GM12878 (cell line): Measurements from ENCODE around the gene NHEJ1. TPM values are rescaled to one million over a fixed set of nuclear protein-coding genes. Genes with fewer than 3 reads are reported as not detected.

Experiments used
- ATAC-seq: fragments of 200-7000 bp; cut with Tn5 transposase; 3 replicates; pipeline ENCODE4 v1.9.1; 2020; ENCODE audit warnings: mild to moderate bottlenecking, moderate library complexity
- BruUV-seq: library from RNA; stranded (reverse); fragments of 400-500 nt; replicated peaks from 2 replicates; lab custom pipeline; 2021; lab: Mats Ljungman, UMichigan
- CTCF ChIA-PET: fragments of 300-600 bp; sonication (Branson Sonifier 250); formaldehyde crosslinking; extraction: SDS; loops from one replicate; lab custom pipeline; 2021; ENCODE audit warnings: inconsistent platforms; lab: Yijun Ruan, JAX
- POLR2A ChIA-PET: fragments of 350-600 bp; formaldehyde crosslinking; extraction: SDS; loops from one replicate; lab custom pipeline; 2021; ENCODE audit warnings: inconsistent platforms; lab: Charles Lee
- RAD21 ChIA-PET: fragments of 300-600 bp; sonication (Branson Sonifier 250); formaldehyde crosslinking; loops from one replicate; lab custom pipeline; 2023; ENCODE audit warnings: antibody characterized with exemption; ENCODE audit not compliant: unreplicated experiment; lab: Charles Lee
- SMC1A ChIA-PET: fragments of 300-600 bp; sonication (Branson Sonifier 250); formaldehyde crosslinking; loops from one replicate; lab custom pipeline; 2023; ENCODE audit not compliant: unreplicated experiment, uncharacterized antibody; lab: Charles Lee
- DNase-seq: peaks from one replicate; pipeline ENCODE4 v3.0.0-alpha.2; 2011; ENCODE audit warnings: low read depth, low spot score
- FAIRE-seq: peaks from 3 replicates; lab custom pipeline; 2011; peaks lifted over from hg19 to GRCh38; lab: Jason Lieb, UNC
- H2AFZ ChIP-seq: 2 replicates; pipeline ENCODE4 v1.6.0; 2011; ENCODE audit warnings: low read depth, low read length, control low read depth; ENCODE audit not compliant: control insufficient read depth
- H3K27ac ChIP-seq: 2 replicates; pipeline ENCODE4 v1.5.1; 2011; ENCODE audit warnings: control low read depth; ENCODE audit not compliant: control insufficient read depth, insufficient read depth
- H3K27me3 ChIP-seq, 2 experiments: replicated peaks in 1 of 2; 2 replicates each; pipeline versions ENCODE4 v1.6.0 to v1.6.1; 2011; ENCODE audit warnings: low read length in 1 of 2; ENCODE audit not compliant: control insufficient read depth in 2 of 2, insufficient read depth in 2 of 2
- H3K36me3 ChIP-seq, 2 experiments: 2 replicates each; pipeline ENCODE4 v1.5.1; 2011; ENCODE audit warnings: low read length in 1 of 2; ENCODE audit not compliant: control insufficient read depth in 2 of 2, insufficient read depth in 2 of 2
- H3K4me1 ChIP-seq: 2 replicates; pipeline ENCODE4 v1.6.1; 2011; ENCODE audit warnings: mild to moderate bottlenecking, low read length, moderate library complexity, mixed read lengths; ENCODE audit not compliant: control insufficient read depth, insufficient read depth
- H3K4me2 ChIP-seq: 2 replicates; pipeline ENCODE4 v1.6.0; 2011; ENCODE audit warnings: control low read depth; ENCODE audit not compliant: control insufficient read depth, insufficient read depth
- H3K4me3 ChIP-seq: fragments of 200-600 bp; sonication (generic); 2 replicates; pipeline ENCODE4 v1.5.1; 2016
- H3K79me2 ChIP-seq: 2 replicates; pipeline ENCODE4 v1.6.0; 2011; ENCODE audit warnings: low read length; ENCODE audit not compliant: control insufficient read depth, insufficient read depth
- H3K9ac ChIP-seq: 2 replicates; pipeline ENCODE4 v1.8.0; 2011; ENCODE audit warnings: low read length, control low read depth, mixed read lengths; ENCODE audit not compliant: control insufficient read depth, insufficient read depth
- H3K9me3 ChIP-seq: replicated peaks from 3 replicates; pipeline ENCODE4 v1.5.1; 2011; ENCODE audit warnings: mild to moderate bottlenecking, low read length; ENCODE audit not compliant: control insufficient read depth, insufficient read depth
- H4K20me1 ChIP-seq: 2 replicates; pipeline ENCODE4 v1.6.0; 2011; ENCODE audit not compliant: control insufficient read depth, insufficient read depth
- BCL11A ChIP-seq: IDR thresholded peaks from 2 replicates; pipeline ENCODE4 v1.6.1; 2011; ENCODE audit warnings: low read depth, low read length
- NBN ChIP-seq: fragments of 450-650 bp; IDR thresholded peaks from 2 replicates; pipeline ENCODE4 v1.6.1; 2016
- POLR2AphosphoS2 ChIP-seq: IDR thresholded peaks from 2 replicates; pipeline ENCODE4 v1.6.1; 2011; ENCODE audit warnings: low read depth, mild to moderate bottlenecking, low read length, improper control_type of control experiment, moderate library complexity
- RELB ChIP-seq: fragments of 450-650 bp; IDR thresholded peaks from 2 replicates; pipeline ENCODE4 v1.6.1; 2017; ENCODE audit warnings: low read depth, mild to moderate bottlenecking, moderate library complexity
- SPI1 ChIP-seq: IDR thresholded peaks from 2 replicates; pipeline ENCODE4 v1.6.1; 2011; ENCODE audit warnings: low read depth, mild to moderate bottlenecking, low read length, moderate library complexity, borderline replicate concordance; ENCODE audit not compliant: insufficient read depth
- ZZZ3 ChIP-seq: IDR thresholded peaks from 2 replicates; pipeline ENCODE4 v1.6.1; 2011; ENCODE audit warnings: low read depth; ENCODE audit not compliant: control insufficient read depth, insufficient read length
- WGBS: methylation state at CpG from one replicate; pipeline ENCODE4 v1.1.6; 2016; ENCODE audit warnings: low lambda C conversion rate; ENCODE audit not compliant: insufficient replicate concordance, insufficient coverage; ENCODE audit errors: missing lambda C conversion rate; 5-methylcytosine and 5-hydroxymethylcytosine counted together
- in situ Hi-C: fragments of 300-500 bp; cut with MboI; formaldehyde crosslinking; loops from 9 replicates; pipeline ENCODE4 v1.14.3; 2018; ENCODE audit warnings: mixed read lengths
- intact Hi-C: fragments of 100-400 bp; cut with micrococcal nuclease; formaldehyde crosslinking; loops from one replicate; pipeline ENCODE4 v1.14.2; 2022; ENCODE audit not compliant: unreplicated experiment
- polyA plus RNA-seq, 11 experiments: library from polyadenylated mRNA; depleted of rRNA in 4 of 11; unstranded in 6 of 11; stranded (reverse) in 5 of 11; fragments of >200 nt; fragmentation: Nextera tagmentation in 4 of 11; fragmentation: Illumina TruSeq in 1 of 11; extraction: Ambion mirVana in 4 of 11; extraction: Trizol in 1 of 11; gene quantifications; 1 replicate in 1 of 11; 2 replicates in 10 of 11; pipeline versions ENCODE4 v1.2.1 to v1.2.3, GENCODE V29; 2011 to 2016; ENCODE audit warnings: inconsistent platforms in 2 of 11, missing spikeins in 2 of 11, low read depth in 1 of 11
- total RNA-seq, 4 experiments: library from RNA; depleted of rRNA in 3 of 4; stranded (reverse); fragments of >200 nt in 3 of 4; fragmentation: Illumina TruSeq in 1 of 4; extraction: Trizol in 1 of 4; gene quantifications; 2 replicates each; pipeline versions ENCODE4 v1.2.1 to v1.2.3, GENCODE V29; 2013 to 2021

NHEJ1 gene
- total and polyA plus RNA-seq, 10 of the 15 experiments (the other 5 are each of a cell fraction or from before 2014, with no cell fraction given): 11.8 to 20.2 (median 17.0) TPM

GRCh38 chr2:219186754-219187456 lies 26.3 kb upstream of the NHEJ1 start:
- peak; percentile 17; the same call in 1 of the 3 replicates for ATAC-seq
- TF ChIP-seq ZZZ3: no peak
- TF ChIP-seq POLR2AphosphoS2: 0 out of 2 replicates have a peak, but pooled peaks have one; percentile 28
- no peak for TF ChIP-seq BCL11A
- peak; percentile 71 for TF ChIP-seq SPI1
- 0 out of 2 replicates have a peak, but pooled peaks have one; percentile 19 for TF ChIP-seq RELB
- 0 out of 2 replicates have a peak, but pooled peaks have one; percentile 32 for TF ChIP-seq NBN

More at GRCh38 chr2:219186754-219187456, 26.3 kb upstream of the NHEJ1 start:
- Histone ChIP-seq H3K4me1 (no peaks in the 10 kb centered on the region; the same call in 1 of the 2 replicates), H3K27ac (no peak overlapping the region), H2AFZ (no peak overlapping the region), H3K9me3 (no peaks in the 10 kb centered on the region), H3K9ac (no peak overlapping the region), H4K20me1 (no peaks in the 10 kb centered on the region), H3K4me3 (no peak overlapping the region), H3K36me3 (peaks cover 4 to 8% of the 10 kb centered on the region in 2 experiments; a peak in 2 of 4 replicates), H3K4me2 (no peak overlapping the region), H3K79me2 (no peaks in the 10 kb centered on the region), H3K27me3 (no peaks in the 10 kb centered on the region)
- DNase-seq (no peak), FAIRE-seq (no peak)
- SMC1A ChIA-PET: no interaction called here
- POLR2A ChIA-PET: no interaction called here
- WGBS: 65% methylated on average over 6 of the region's 7 CpGs
- in situ Hi-C loops: no loop called here
- CTCF ChIA-PET: no interaction called here
- intact Hi-C loops: no loop called here
- BruUV-seq: no TSS peak
- RAD21 ChIA-PET: no interaction called here
